ENCODE measurements around the gene PLSCR1. TPM values are rescaled to one million over a fixed set of nuclear protein-coding genes. Genes with fewer than 3 reads are reported as not detected.

Gene PLSCR1
- total RNA-seq, 4 donors from 2014 or later, result 16.6 to 42.0 (median 23.9) TPM

GRCh38 chr3:146468234-146468633 is 76.2 kb downstream of the PLSCR1 start:
- DNase-seq (ENCODE audit: low spot score in 2 of 2), result no peak
- TF ChIP-seq POLR2AphosphoS5 (IDR thresholded peaks at IDR 0.05) (no peak), POLR2A (IDR thresholded peaks at IDR 0.05) (no peak), CTCF (IDR thresholded peaks at IDR 0.05) (no peak), EP300 (IDR thresholded peaks at IDR 0.05) (no peak)
- 59% methylated on average over 4 of the region's 4 CpGs for WGBS
- no peaks in the 10 kb centered on the region for H3K27me3 ChIP-seq
- no peaks in the 10 kb centered on the region for H3K9me3 ChIP-seq
- H3K36me3 ChIP-seq, result no peaks in the 10 kb centered on the region
- H3K4me1 ChIP-seq, result peaks cover 14% of the 10 kb centered on the region
- no peak overlapping the region for H3K27ac ChIP-seq
- H3K4me3 ChIP-seq, result no peak overlapping the region

GRCh38 chr3:146466604-146467003 is 77.8 kb downstream of the PLSCR1 start:
- whole genome bisulfite sequencing, result 1% methylated on average over 1 of the region's 1 CpG
- Histone ChIP-seq H3K4me1 (peaks cover 14% of the 10 kb centered on the region), H3K27ac (no peak overlapping the region), H3K9me3 (no peaks in the 10 kb centered on the region), H3K4me3 (no peak overlapping the region), H3K27me3 (no peaks in the 10 kb centered on the region), H3K36me3 (no peaks in the 10 kb centered on the region)
- no peak for TF ChIP-seq EP300 (IDR thresholded peaks at IDR 0.05)
- no peak for DNase-seq (ENCODE audit: low spot score in 2 of 2)

- TF ChIP-seq POLR2AphosphoS5 (IDR thresholded peaks at IDR 0.05), result no peak
- TF ChIP-seq POLR2A (IDR thresholded peaks at IDR 0.05), result no peak
- no peak for TF ChIP-seq CTCF (IDR thresholded peaks at IDR 0.05)
- H3K9me3 ChIP-seq, result no peaks in the 10 kb centered on the region
- peaks cover 14% of the 10 kb centered on the region for H3K4me1 ChIP-seq
- no peak overlapping the region for H3K27ac ChIP-seq
- WGBS, result 88% methylated on average over 6 of the region's 6 CpGs
- DNase-seq (ENCODE audit: low spot score in 2 of 2), result no peak
- no peak overlapping the region for H3K4me3 ChIP-seq
- H3K36me3 ChIP-seq, result no peaks in the 10 kb centered on the region
- no peaks in the 10 kb centered on the region for H3K27me3 ChIP-seq
Observed at GRCh38 chr3:146465693-146466465, 78.5 kb downstream of the PLSCR1 start.

Other genes starting within 250 kb of the PLSCR1 start
- gene PLSCR2, start 75.0 kb downstream of the PLSCR1 start, total RNA-seq, result not detected
- not detected for gene PLSCR5, start 60.7 kb upstream of the PLSCR1 start, total RNA-seq